GM23248 (cell line): ENCODE results near the gene ALPK3. TPM values are rescaled to one million over a fixed set of nuclear protein-coding genes. Genes with fewer than 3 reads are reported as not detected.

Experiments used
- DNase-seq: peaks from one replicate; pipeline ENCODE4 v3.0.0-alpha.2; 2015
- H2AFZ ChIP-seq: fragments of 200-600 bp; sonication (generic); 2 replicates; pipeline ENCODE4 v1.6.1; 2016; ENCODE audit warnings: antibody characterized with exemption
- H3F3A ChIP-seq: fragments of 200-600 bp; sonication (generic); 2 replicates; pipeline ENCODE4 v1.6.1; 2016; ENCODE audit warnings: mild to moderate bottlenecking, antibody characterized with exemption, mixed run types; ENCODE audit not compliant: insufficient read depth
- H3K27ac ChIP-seq: fragments of 200-600 bp; sonication (generic); 2 replicates; pipeline ENCODE4 v1.5.1; 2016; ENCODE audit warnings: mild to moderate bottlenecking
- H3K27me3 ChIP-seq: fragments of 200-600 bp; sonication (generic); replicated peaks from 2 replicates; pipeline ENCODE4 v1.6.1; 2016; ENCODE audit warnings: mild to moderate bottlenecking; ENCODE audit not compliant: insufficient read depth
- H3K36me3 ChIP-seq: fragments of 200-600 bp; sonication (generic); 2 replicates; pipeline ENCODE4 v1.6.1; 2016; ENCODE audit warnings: low read depth, mild to moderate bottlenecking
- H3K4me1 ChIP-seq: fragments of 200-600 bp; sonication (generic); 2 replicates; pipeline ENCODE4 v1.6.1; 2016; ENCODE audit warnings: mild to moderate bottlenecking; ENCODE audit not compliant: insufficient read depth
- H3K4me2 ChIP-seq: fragments of 200-600 bp; sonication (generic); one replicate; pipeline ENCODE4 v1.6.1; 2016; ENCODE audit warnings: mild to moderate bottlenecking; ENCODE audit not compliant: unreplicated experiment
- H3K4me3 ChIP-seq: fragments of 200-600 bp; sonication (generic); 2 replicates; pipeline ENCODE4 v1.5.1; 2016; ENCODE audit warnings: mild to moderate bottlenecking
- H3K79me2 ChIP-seq: fragments of 200-600 bp; sonication (generic); 2 replicates; pipeline ENCODE4 v1.6.1; 2016; ENCODE audit warnings: mild to moderate bottlenecking; ENCODE audit not compliant: insufficient read depth
- H3K9ac ChIP-seq: fragments of 200-600 bp; sonication (generic); 2 replicates; pipeline ENCODE4 v1.6.1; 2016; ENCODE audit warnings: mild to moderate bottlenecking
- H3K9me2 ChIP-seq: fragments of 200-600 bp; sonication (generic); 2 replicates; pipeline ENCODE4 v1.6.1; 2016; ENCODE audit warnings: mixed run types, mild to moderate bottlenecking, moderate library complexity; ENCODE audit not compliant: insufficient read depth
- H3K9me3 ChIP-seq: fragments of 200-600 bp; sonication (generic); one replicate; pipeline ENCODE4 v1.6.1; 2017; ENCODE audit warnings: low read depth
- H4K20me1 ChIP-seq: fragments of 200-600 bp; sonication (generic); 2 replicates; pipeline ENCODE4 v1.6.0; 2016; ENCODE audit not compliant: insufficient read depth
- EZH2 ChIP-seq: fragments of 200-600 bp; sonication (generic); IDR thresholded peaks from 2 replicates; pipeline ENCODE4 v1.6.1; 2018; ENCODE audit warnings: antibody characterized with exemption, mild to moderate bottlenecking; ENCODE audit not compliant: insufficient read depth, poor library complexity, severe bottlenecking
- EZH2phosphoT487 ChIP-seq: fragments of 200-600 bp; sonication (generic); IDR thresholded peaks from 2 replicates; pipeline ENCODE4 v1.6.1; 2018; ENCODE audit warnings: antibody characterized with exemption, moderate library complexity, mild to moderate bottlenecking, low read depth; ENCODE audit not compliant: insufficient read depth
- WGBS, 2 experiments: methylation state at CpG; one replicate each; pipeline ENCODE4 v1.1.6; 2015 to 2017; ENCODE audit warnings: low lambda C conversion rate in 2 of 2, low coverage in 1 of 2; ENCODE audit errors: missing lambda C conversion rate in 2 of 2; 5-methylcytosine and 5-hydroxymethylcytosine counted together
- in situ Hi-C: fragments of 300-500 bp; cut with MboI; formaldehyde crosslinking; loops from 2 replicates; pipeline ENCODE4 v1.15.0; 2020
- polyA plus RNA-seq: library from polyadenylated mRNA; unstranded; fragments of >200 nt; fragmentation: Nextera tagmentation; extraction: Ambion mirVana; gene quantifications from 2 replicates; pipeline ENCODE4 v1.2.1, GENCODE V29; 2016
- total RNA-seq: library from RNA; depleted of rRNA; stranded (reverse); fragments of >200 nt; shearing (Covaris generic); gene quantifications from 2 replicates; pipeline ENCODE4 v1.2.3, GENCODE V29; 2014

The ALPK3 gene
- total and polyA plus RNA-seq, 2 experiments from 2014 or later = 5.0 TPM; not detected in 1

DNA sequence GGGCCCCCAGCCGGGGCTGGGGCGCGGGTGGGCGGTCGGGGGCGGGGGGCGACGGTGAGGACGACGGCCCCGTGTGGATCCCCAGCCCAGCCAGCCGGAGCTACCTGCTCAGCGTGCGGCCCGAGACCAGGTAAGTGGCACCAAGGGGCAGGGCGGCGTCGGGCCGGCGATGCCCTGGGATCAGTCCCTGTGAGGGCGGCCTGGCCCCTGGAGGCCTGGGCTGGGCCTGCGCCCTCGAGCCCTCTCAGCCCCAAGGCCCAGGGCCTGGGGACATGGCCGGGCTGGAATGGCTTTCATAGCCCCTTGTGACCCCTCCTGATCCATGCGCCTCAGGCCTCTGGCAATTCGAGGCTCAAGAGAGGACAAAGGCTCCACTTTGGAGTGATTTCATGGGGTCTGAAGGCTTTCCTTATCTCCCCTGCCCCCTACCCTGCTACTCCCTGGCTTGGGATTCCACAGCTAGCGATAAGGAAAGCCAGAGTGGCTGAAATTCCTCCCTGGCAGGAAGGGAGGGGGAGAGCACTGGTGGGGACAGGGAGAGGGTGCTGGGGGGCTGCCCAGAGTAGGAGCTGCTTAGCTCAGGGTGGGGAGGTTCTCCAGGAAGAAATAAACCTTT lies 418 bp downstream of the ALPK3 start:
- Histone ChIP-seq H3K4me1 (no peaks in the 10 kb centered on the region), H4K20me1 (no peaks in the 10 kb centered on the region), H2AFZ (no peak overlapping the region), H3K9me3 (no peaks in the 10 kb centered on the region), H3K36me3 (no peaks in the 10 kb centered on the region), H3K9ac (no peak overlapping the region), H3K9me2 (no peaks in the 10 kb centered on the region), H3K4me3 (no peak overlapping the region), H3K79me2 (no peaks in the 10 kb centered on the region), H3K27me3 (no peaks in the 10 kb centered on the region), H3F3A (0 out of 2 replicates have a peak, but pooled peaks cover 11% of the 10 kb centered on the region), H3K4me2 (no peak overlapping the region), H3K27ac (no peak overlapping the region)
- in situ Hi-C loops = no loop called here
- no peak for DNase-seq
- WGBS, 2 experiments = 61 to 74% methylated on average over 24 of the region's 27 CpGs
- TF ChIP-seq EZH2 (no peak), EZH2phosphoT487 (no peak)

DNA sequence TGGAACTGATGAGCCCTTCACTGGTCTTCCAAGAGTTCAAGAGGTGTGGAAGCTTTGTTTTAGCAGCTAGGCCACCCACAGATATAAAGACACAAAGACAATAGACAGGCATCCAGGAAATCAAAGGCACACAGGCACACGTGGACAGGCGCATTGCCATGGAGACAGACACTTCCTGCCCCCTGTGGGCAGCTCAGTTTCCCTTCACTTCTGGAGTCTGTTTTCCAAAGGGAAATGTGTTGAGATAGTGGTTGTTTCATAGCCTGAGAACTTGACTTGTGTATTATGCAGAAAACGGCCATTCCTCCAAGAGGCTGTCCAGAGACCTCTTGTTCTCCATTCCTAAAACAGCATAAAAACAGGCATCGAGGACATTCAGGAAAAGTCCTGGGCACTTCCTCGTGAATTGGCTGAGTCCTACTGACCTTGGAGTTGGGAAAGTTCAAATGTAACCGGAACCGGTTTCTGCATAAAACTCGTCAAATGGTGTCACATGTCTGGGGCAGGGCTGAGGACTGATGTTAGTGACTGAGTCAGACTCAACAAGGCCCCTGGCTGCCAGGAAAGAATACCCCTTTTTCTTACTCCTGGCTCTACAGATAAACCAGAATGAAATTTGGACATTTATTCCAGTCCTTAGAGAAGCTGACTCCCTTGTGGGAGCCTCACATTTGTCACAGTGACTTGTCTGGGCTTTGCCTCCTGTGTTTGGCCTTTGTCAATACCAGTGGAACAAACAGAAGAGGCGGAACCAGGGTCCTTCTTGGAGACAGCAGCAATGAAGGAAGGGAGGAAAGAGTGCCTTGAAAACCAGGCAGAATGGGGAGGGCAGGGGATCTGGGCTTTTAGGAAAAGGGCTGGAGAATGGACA lies 1.3 kb downstream of the ALPK3 start:
- H3K9me2 ChIP-seq = no peaks in the 10 kb centered on the region
- H3K9ac ChIP-seq = no peak overlapping the region
- no peak overlapping the region for H3K4me2 ChIP-seq
- TF ChIP-seq EZH2 = no peak
- no peak for TF ChIP-seq EZH2phosphoT487
- H3K36me3 ChIP-seq = no peaks in the 10 kb centered on the region
- H3K79me2 ChIP-seq = no peaks in the 10 kb centered on the region
- no peak overlapping the region for H2AFZ ChIP-seq
- H3K4me1 ChIP-seq = no peaks in the 10 kb centered on the region
- peak; percentile 22 for DNase-seq
- no peaks in the 10 kb centered on the region for H3K27me3 ChIP-seq
- in situ Hi-C loops = no loop called here
- H3K4me3 ChIP-seq = no peak overlapping the region
- 0 out of 2 replicates have a peak, but pooled peaks cover 11% of the 10 kb centered on the region for H3F3A ChIP-seq
- WGBS, 2 experiments = 68 to 70% methylated on average over 9 of the region's 9 CpGs
- H3K9me3 ChIP-seq = no peaks in the 10 kb centered on the region
- no peak overlapping the region for H3K27ac ChIP-seq
- H4K20me1 ChIP-seq = no peaks in the 10 kb centered on the region

DNA sequence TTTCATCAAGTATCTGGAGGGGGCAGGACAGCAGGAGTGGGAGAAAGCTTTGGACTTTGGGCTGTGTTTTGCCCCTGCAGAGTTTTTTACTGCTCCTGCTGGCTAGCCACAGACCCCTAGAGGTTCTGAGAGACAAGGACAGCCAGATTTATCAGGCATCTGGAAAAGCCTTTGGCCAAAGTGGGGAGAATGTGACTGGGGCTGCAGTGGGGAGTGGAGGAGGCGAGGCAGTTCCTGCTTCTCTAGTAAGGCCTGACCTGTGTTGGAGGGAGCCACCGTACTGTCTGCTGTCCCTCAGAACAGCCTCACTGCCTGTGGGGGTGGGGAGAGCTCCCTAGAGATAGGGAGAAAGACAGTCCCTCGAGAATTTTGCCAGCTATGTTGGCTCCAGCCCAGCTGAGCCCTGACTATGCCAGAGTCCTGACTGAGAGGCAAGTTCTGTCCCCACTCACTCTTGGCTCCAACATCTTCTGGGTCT lies 2.2 kb downstream of the ALPK3 start:
- H3K27ac ChIP-seq = no peak overlapping the region
- TF ChIP-seq EZH2phosphoT487 (no peak), EZH2 (no peak)
- no peak overlapping the region for H2AFZ ChIP-seq
- H3K9me2 ChIP-seq = no peaks in the 10 kb centered on the region
- H3K4me1 ChIP-seq = no peaks in the 10 kb centered on the region
- peaks cover 15% of the 10 kb centered on the region; the same call in 1 of the 2 replicates for H3F3A ChIP-seq
- no peak overlapping the region for H3K9ac ChIP-seq
- no peak overlapping the region for H3K4me3 ChIP-seq
- H3K27me3 ChIP-seq = no peaks in the 10 kb centered on the region
- no peak overlapping the region for H3K4me2 ChIP-seq
- no peaks in the 10 kb centered on the region for H4K20me1 ChIP-seq
- in situ Hi-C loops = no loop called here
- no peaks in the 10 kb centered on the region for H3K36me3 ChIP-seq
- H3K9me3 ChIP-seq = no peaks in the 10 kb centered on the region
- no peaks in the 10 kb centered on the region for H3K79me2 ChIP-seq
- DNase-seq = no peak
- WGBS, 2 experiments = 55 to 62% methylated on average over 3 of the region's 3 CpGs

DNA sequence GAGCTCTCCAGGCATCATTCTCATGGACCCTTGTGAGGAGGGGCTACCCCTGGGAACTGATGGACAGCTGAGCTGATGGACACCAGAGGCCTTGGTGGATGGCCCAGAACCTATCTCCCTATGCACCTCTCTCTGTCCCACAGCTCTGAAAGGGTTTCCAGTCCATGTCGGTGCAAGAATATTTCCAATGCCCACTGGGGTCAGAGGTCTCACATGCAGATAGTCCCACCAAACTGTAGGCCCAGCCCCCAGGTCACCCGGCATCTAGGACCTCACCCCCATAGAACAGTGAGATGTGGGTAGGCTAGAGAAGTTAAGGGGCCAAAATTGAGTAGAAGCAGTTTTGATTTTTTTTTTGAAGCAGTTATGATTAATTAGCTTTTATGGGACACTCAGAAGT lies 2.6 kb downstream of the ALPK3 start:
- no peaks in the 10 kb centered on the region for H3K79me2 ChIP-seq
- WGBS, 2 experiments = 94 to 98% methylated on average over 2 of the region's 2 CpGs
- H3K4me2 ChIP-seq = no peak overlapping the region

More for the DNA sequence above, 2.6 kb downstream of the ALPK3 start:
- Histone ChIP-seq H3K4me3 (no peak overlapping the region), H3K36me3 (no peaks in the 10 kb centered on the region), H3K27me3 (no peaks in the 10 kb centered on the region), H3F3A (peaks cover 15% of the 10 kb centered on the region; the same call in 1 of the 2 replicates), H4K20me1 (no peaks in the 10 kb centered on the region), H3K27ac (no peak overlapping the region), H3K9me2 (no peaks in the 10 kb centered on the region), H3K4me1 (no peaks in the 10 kb centered on the region), H3K9ac (no peak overlapping the region), H2AFZ (no peak overlapping the region), H3K9me3 (no peaks in the 10 kb centered on the region)
- in situ Hi-C loops = no loop called here
- no peak for TF ChIP-seq EZH2
- TF ChIP-seq EZH2phosphoT487 = no peak
- no peak for DNase-seq
